ENCODE results near the gene IFITM5. TPM values are rescaled to one million over a fixed set of nuclear protein-coding genes. Genes with fewer than 3 reads are reported as not detected.

Gene IFITM5
- total and polyA plus RNA-seq, 9 of the 15 experiments (the other 6 are each of a cell fraction or from before 2014, with no cell fraction given) = 0.19 TPM; not detected in 8

DNA sequence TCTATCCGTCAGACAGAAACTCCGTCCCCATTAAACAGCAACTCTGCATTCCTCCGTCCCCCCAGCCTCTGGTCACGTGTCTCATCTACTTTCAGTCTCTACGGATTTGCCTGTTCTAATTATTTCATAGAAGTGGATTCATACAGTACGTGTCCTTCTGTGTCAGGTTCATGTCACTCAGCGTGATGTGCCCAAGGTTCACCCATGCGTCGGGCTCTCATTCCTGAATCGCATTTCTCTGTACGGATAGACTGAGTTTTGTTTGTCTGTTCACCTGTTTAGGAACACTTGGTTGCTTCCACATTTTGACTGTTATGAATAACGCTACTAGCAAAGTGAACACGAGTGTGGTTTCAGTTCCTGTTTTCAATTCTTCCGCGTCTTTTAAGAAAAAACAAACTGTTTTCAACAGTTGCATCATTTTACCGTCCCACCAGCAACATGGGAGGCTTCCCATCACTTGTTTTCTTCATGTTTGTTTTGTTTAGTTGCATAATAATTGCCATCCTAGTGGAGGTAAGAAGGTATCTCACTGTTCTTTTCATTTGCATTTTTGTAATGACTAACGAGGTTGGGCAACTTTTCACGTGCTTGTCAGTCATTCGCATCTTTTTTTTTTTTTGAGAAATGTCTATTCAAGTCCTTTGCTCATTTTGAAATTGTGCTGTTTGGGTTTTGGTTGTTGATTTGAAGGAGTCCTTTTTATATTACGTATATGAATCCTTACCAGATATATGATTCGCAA lies 30.0 kb downstream of the IFITM5 start (continued):
- TF ChIP-seq, protein P1, sequence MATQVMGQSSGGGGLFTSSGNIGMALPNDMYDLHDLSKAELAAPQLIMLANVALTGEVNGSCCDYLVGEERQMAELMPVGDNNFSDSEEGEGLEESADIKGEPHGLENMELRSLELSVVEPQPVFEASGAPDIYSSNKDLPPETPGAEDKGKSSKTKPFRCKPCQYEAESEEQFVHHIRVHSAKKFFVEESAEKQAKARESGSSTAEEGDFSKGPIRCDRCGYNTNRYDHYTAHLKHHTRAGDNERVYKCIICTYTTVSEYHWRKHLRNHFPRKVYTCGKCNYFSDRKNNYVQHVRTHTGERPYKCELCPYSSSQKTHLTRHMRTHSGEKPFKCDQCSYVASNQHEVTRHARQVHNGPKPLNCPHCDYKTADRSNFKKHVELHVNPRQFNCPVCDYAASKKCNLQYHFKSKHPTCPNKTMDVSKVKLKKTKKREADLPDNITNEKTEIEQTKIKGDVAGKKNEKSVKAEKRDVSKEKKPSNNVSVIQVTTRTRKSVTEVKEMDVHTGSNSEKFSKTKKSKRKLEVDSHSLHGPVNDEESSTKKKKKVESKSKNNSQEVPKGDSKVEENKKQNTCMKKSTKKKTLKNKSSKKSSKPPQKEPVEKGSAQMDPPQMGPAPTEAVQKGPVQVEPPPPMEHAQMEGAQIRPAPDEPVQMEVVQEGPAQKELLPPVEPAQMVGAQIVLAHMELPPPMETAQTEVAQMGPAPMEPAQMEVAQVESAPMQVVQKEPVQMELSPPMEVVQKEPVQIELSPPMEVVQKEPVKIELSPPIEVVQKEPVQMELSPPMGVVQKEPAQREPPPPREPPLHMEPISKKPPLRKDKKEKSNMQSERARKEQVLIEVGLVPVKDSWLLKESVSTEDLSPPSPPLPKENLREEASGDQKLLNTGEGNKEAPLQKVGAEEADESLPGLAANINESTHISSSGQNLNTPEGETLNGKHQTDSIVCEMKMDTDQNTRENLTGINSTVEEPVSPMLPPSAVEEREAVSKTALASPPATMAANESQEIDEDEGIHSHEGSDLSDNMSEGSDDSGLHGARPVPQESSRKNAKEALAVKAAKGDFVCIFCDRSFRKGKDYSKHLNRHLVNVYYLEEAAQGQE (IDR thresholded peaks at IDR 0.05; ENCODE audit: borderline replicate concordance) = 0 out of 2 replicates have a peak, but pooled peaks have one; percentile 16
- TF ChIP-seq, protein P1 (CRISPR knock-in tag; IDR thresholded peaks at IDR 0.05; ENCODE audit: low read depth) = no peak
- TF ChIP-seq FOXA3 (CRISPR knock-in tag; conservative IDR thresholded peaks at IDR 0.05 in 1 of 2, IDR thresholded peaks at IDR 0.05 in 1 of 2) (peak in 1 of 2 experiments; percentile 41; a peak in 1 of 4 replicates), SMARCE1 (IDR thresholded peaks at IDR 0.05) (no peak; the same call in 1 of the 2 replicates), ZNF175 (CRISPR knock-in tag; IDR thresholded peaks at IDR 0.05; ENCODE audit: low read depth) (peak; percentile 84), XRCC3 (IDR thresholded peaks at IDR 0.05) (no peak), DNMT1 (IDR thresholded peaks at IDR 0.05) (0 out of 2 replicates have a peak, but pooled peaks have one; percentile 63), STAT5A (IDR thresholded peaks at IDR 0.05; ENCODE audit: borderline replicate concordance, low read length) (no peak), COPS2 (conservative IDR thresholded peaks at IDR 0.05) (no peak), FUS (optimal IDR thresholded peaks at IDR 0.05; ENCODE audit: low read depth, low read length) (no peak)
- TF ChIP-seq, protein P2, sequence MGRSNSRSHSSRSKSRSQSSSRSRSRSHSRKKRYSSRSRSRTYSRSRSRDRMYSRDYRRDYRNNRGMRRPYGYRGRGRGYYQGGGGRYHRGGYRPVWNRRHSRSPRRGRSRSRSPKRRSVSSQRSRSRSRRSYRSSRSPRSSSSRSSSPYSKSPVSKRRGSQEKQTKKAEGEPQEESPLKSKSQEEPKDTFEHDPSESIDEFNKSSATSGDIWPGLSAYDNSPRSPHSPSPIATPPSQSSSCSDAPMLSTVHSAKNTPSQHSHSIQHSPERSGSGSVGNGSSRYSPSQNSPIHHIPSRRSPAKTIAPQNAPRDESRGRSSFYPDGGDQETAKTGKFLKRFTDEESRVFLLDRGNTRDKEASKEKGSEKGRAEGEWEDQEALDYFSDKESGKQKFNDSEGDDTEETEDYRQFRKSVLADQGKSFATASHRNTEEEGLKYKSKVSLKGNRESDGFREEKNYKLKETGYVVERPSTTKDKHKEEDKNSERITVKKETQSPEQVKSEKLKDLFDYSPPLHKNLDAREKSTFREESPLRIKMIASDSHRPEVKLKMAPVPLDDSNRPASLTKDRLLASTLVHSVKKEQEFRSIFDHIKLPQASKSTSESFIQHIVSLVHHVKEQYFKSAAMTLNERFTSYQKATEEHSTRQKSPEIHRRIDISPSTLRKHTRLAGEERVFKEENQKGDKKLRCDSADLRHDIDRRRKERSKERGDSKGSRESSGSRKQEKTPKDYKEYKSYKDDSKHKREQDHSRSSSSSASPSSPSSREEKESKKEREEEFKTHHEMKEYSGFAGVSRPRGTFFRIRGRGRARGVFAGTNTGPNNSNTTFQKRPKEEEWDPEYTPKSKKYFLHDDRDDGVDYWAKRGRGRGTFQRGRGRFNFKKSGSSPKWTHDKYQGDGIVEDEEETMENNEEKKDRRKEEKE (IDR thresholded peaks at IDR 0.05; ENCODE audit: borderline replicate concordance in 1 of 2, control insufficient read depth in 1 of 2, low read depth in 2 of 2, low read length in 1 of 2) = no peak
- TF ChIP-seq, protein P3, sequence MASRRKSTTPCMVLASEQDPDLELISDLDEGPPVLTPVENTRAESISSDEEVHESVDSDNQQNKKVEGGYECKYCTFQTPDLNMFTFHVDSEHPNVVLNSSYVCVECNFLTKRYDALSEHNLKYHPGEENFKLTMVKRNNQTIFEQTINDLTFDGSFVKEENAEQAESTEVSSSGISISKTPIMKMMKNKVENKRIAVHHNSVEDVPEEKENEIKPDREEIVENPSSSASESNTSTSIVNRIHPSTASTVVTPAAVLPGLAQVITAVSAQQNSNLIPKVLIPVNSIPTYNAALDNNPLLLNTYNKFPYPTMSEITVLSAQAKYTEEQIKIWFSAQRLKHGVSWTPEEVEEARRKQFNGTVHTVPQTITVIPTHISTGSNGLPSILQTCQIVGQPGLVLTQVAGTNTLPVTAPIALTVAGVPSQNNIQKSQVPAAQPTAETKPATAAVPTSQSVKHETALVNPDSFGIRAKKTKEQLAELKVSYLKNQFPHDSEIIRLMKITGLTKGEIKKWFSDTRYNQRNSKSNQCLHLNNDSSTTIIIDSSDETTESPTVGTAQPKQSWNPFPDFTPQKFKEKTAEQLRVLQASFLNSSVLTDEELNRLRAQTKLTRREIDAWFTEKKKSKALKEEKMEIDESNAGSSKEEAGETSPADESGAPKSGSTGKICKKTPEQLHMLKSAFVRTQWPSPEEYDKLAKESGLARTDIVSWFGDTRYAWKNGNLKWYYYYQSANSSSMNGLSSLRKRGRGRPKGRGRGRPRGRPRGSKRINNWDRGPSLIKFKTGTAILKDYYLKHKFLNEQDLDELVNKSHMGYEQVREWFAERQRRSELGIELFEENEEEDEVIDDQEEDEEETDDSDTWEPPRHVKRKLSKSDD (conservative IDR thresholded peaks at IDR 0.05; ENCODE audit: low read length) = no peak
- TF ChIP-seq, protein P4, sequence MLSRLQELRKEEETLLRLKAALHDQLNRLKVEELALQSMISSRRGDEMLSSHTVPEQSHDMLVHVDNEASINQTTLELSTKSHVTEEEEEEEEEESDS (CRISPR knock-in tag; IDR thresholded peaks at IDR 0.05) = no peak

Measured in K562 (cell line).